DOHH2 (cell line): ENCODE data around the gene TLR6.

ENCODE experiments used
- H3F3A ChIP-seq: fragments of 200-600 bp; sonication (generic), shearing (Covaris generic); 2 replicates; pipeline ENCODE4 v1.6.0; 2016; ENCODE audit warnings: antibody characterized with exemption, mild to moderate bottlenecking; ENCODE audit not compliant: control insufficient read depth, insufficient read depth
- H3K27ac ChIP-seq: fragments of 200-600 bp; sonication (generic); 2 replicates; pipeline ENCODE4 v1.5.1; 2014; ENCODE audit warnings: low read depth, mild to moderate bottlenecking, low read length, moderate library complexity
- H3K27me3 ChIP-seq: fragments of 200-600 bp; sonication (generic); 2 replicates; pipeline ENCODE4 v1.6.1; 2014; ENCODE audit warnings: mild to moderate bottlenecking, low read length, mixed read lengths; ENCODE audit not compliant: control insufficient read depth
- H3K36me3 ChIP-seq: fragments of 200-600 bp; sonication (generic); 2 replicates; pipeline ENCODE4 v1.6.1; 2014; ENCODE audit warnings: mild to moderate bottlenecking, low read length, moderate library complexity, mixed read lengths; ENCODE audit not compliant: control insufficient read depth
- H3K4me1 ChIP-seq: fragments of 200-600 bp; sonication (generic); 2 replicates; pipeline ENCODE4 v1.6.1; 2014; ENCODE audit warnings: mild to moderate bottlenecking, low read length, mixed read lengths; ENCODE audit not compliant: control insufficient read depth
- H3K4me2 ChIP-seq: fragments of 200-600 bp; sonication (generic); 2 replicates; pipeline ENCODE4 v1.6.0; 2014; ENCODE audit warnings: mild to moderate bottlenecking, low read length, moderate library complexity
- H3K4me3 ChIP-seq: fragments of 200-600 bp; sonication (generic); 2 replicates; pipeline ENCODE4 v1.5.1; 2014; ENCODE audit warnings: mild to moderate bottlenecking, low read length, mixed read lengths
- H3K79me2 ChIP-seq: fragments of 200-600 bp; sonication (generic); 2 replicates; pipeline ENCODE4 v1.6.1; 2014; ENCODE audit warnings: mild to moderate bottlenecking, low read length, mixed read lengths; ENCODE audit not compliant: control insufficient read depth
- H3K9me2 ChIP-seq: fragments of 200-600 bp; sonication (generic); replicated peaks from 2 replicates; pipeline ENCODE4 v1.6.1; 2014; ENCODE audit warnings: mild to moderate bottlenecking, low read length, mixed read lengths; ENCODE audit not compliant: control insufficient read depth
- H3K9me3 ChIP-seq: fragments of 200-600 bp; sonication (generic); 2 replicates; pipeline ENCODE4 v1.6.1; 2014; ENCODE audit warnings: antibody characterized with exemption, low read length, mixed read lengths; ENCODE audit not compliant: control insufficient read depth, insufficient read depth
- H4K20me1 ChIP-seq: fragments of 200-600 bp; sonication (generic); 2 replicates; pipeline ENCODE4 v1.6.0; 2014; ENCODE audit warnings: low read depth, mild to moderate bottlenecking, antibody characterized with exemption, low read length, moderate library complexity; ENCODE audit not compliant: control insufficient read depth, insufficient read depth
- CTCF ChIP-seq: fragments of 200-600 bp; sonication (generic); IDR thresholded peaks from one replicate; pipeline ENCODE4 v1.5.1; 2014; ENCODE audit warnings: antibody characterized with exemption, mild to moderate bottlenecking, low read depth, low read length; ENCODE audit not compliant: poor library complexity, severe bottlenecking
- EZH2phosphoT487 ChIP-seq: fragments of 200-600 bp; sonication (generic); IDR thresholded peaks from 2 replicates; pipeline ENCODE4 v1.6.1; 2017; ENCODE audit warnings: borderline replicate concordance, mild to moderate bottlenecking, antibody characterized with exemption, low read length, moderate library complexity, mixed read lengths

Gene TLR6

GRCh38 chr4:38891051-38891983 lies 34.7 kb upstream of the TLR6 start:
- Histone ChIP-seq H3K27ac (no peak overlapping the region), H3K27me3 (no peaks in the 10 kb centered on the region)

GRCh38 chr4:38889143-38889542 lies 32.5 kb upstream of the TLR6 start:
- H3K36me3 ChIP-seq: no peaks in the 10 kb centered on the region
- H3F3A ChIP-seq: no peaks in the 10 kb centered on the region
- no peak overlapping the region for H3K27ac ChIP-seq
- no peak overlapping the region for H3K4me3 ChIP-seq
- no peaks in the 10 kb centered on the region for H4K20me1 ChIP-seq
- no peaks in the 10 kb centered on the region for H3K27me3 ChIP-seq
- no peaks in the 10 kb centered on the region for H3K9me2 ChIP-seq
- no peak overlapping the region for H3K4me2 ChIP-seq
- no peaks in the 10 kb centered on the region for H3K9me3 ChIP-seq
- peaks cover 5% of the 10 kb centered on the region; the same call in 1 of the 2 replicates for H3K4me1 ChIP-seq
- no peak for TF ChIP-seq EZH2phosphoT487
- TF ChIP-seq CTCF: no peak
- no peaks in the 10 kb centered on the region for H3K79me2 ChIP-seq

More at GRCh38 chr4:38891051-38891983, 34.7 kb upstream of the TLR6 start:
- H3K36me3 ChIP-seq: no peaks in the 10 kb centered on the region
- no peaks in the 10 kb centered on the region for H3K9me2 ChIP-seq
- no peaks in the 10 kb centered on the region for H3F3A ChIP-seq
- H3K4me2 ChIP-seq: no peak overlapping the region
- no peaks in the 10 kb centered on the region for H3K79me2 ChIP-seq
- no peaks in the 10 kb centered on the region for H4K20me1 ChIP-seq
- no peak for TF ChIP-seq CTCF
- no peak for TF ChIP-seq EZH2phosphoT487
- no peak overlapping the region for H3K4me3 ChIP-seq
- peaks cover 5% of the 10 kb centered on the region; the same call in 1 of the 2 replicates for H3K4me1 ChIP-seq
- H3K9me3 ChIP-seq: no peaks in the 10 kb centered on the region

GRCh38 chr4:38884254-38884653 lies 27.6 kb upstream of the TLR6 start:
- no peaks in the 10 kb centered on the region for H4K20me1 ChIP-seq
- H3K27me3 ChIP-seq: no peaks in the 10 kb centered on the region
- no peaks in the 10 kb centered on the region for H3F3A ChIP-seq
- H3K4me1 ChIP-seq: peaks cover 5% of the 10 kb centered on the region; the same call in 1 of the 2 replicates
- H3K27ac ChIP-seq: no peak overlapping the region
- TF ChIP-seq CTCF (no peak), EZH2phosphoT487 (no peak)
- H3K9me2 ChIP-seq: no peaks in the 10 kb centered on the region
- H3K79me2 ChIP-seq: no peaks in the 10 kb centered on the region
- no peak overlapping the region for H3K4me3 ChIP-seq
- no peaks in the 10 kb centered on the region for H3K36me3 ChIP-seq
- no peaks in the 10 kb centered on the region for H3K9me3 ChIP-seq
- H3K4me2 ChIP-seq: no peak overlapping the region
